Right kidney (tissue), 1 donor: ENCODE data around the gene CLCN1.
"Not testable (repeated sequence)": the region's sequence is repeated elsewhere in the genome, so short reads cannot be mapped to it uniquely, and the experiment has no call there.

Experiments used
- DNase-seq: peaks from one replicate; pipeline ENCODE4 v3.0.0-alpha.2; 2016

The CLCN1 gene

GRCh38 chr7:143387156-143387975 is 71.5 kb downstream of the CLCN1 start:
- no peak for DNase-seq

DNA sequence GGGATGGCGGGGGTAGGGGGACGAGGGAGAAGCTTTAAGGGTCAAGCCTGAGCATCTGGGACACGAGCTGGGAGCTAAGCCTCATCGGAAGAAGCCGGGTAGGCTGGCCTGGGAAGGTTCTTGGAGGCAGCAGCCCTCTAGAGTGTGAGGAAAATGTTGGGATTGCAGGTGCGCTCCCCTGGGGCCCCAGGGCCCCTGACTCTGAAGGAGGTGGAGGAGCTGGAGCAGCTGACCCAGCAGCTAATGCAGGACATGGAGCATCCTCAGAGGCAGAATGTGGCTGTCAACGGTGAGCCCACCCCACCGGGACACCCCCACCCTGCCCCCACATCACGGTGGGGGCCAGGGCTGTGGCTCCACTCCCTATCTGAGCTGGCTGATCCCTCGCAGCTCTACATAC is 72.1 kb downstream of the CLCN1 start:
- DNase-seq = no peak

DNA sequence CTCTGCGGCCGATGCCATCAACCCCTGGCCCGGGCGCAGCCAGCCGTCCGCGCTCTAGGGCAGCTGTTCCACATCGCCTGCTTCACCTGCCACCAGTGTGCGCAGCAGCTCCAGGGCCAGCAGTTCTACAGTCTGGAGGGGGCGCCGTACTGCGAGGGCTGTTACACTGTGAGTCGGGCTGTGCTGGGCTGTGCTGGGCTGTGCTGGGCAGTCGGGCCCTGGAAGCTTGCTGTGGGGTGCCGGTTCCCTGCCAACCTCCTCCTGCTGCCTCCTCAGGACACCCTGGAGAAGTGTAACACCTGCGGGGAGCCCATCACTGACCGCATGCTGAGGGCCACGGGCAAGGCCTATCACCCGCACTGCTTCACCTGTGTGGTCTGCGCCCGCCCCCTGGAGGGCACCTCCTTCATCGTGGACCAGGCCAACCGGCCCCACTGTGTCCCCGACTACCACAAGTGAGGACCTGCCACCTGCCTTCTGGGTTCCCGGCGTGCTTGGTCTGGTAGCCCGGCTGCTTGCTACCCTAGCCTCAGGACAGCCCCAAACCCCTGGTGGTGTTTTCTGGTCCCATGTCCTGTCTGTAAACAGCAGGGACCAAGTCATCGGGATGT is 72.7 kb downstream of the CLCN1 start:
- DNase-seq = no peak

DNA sequence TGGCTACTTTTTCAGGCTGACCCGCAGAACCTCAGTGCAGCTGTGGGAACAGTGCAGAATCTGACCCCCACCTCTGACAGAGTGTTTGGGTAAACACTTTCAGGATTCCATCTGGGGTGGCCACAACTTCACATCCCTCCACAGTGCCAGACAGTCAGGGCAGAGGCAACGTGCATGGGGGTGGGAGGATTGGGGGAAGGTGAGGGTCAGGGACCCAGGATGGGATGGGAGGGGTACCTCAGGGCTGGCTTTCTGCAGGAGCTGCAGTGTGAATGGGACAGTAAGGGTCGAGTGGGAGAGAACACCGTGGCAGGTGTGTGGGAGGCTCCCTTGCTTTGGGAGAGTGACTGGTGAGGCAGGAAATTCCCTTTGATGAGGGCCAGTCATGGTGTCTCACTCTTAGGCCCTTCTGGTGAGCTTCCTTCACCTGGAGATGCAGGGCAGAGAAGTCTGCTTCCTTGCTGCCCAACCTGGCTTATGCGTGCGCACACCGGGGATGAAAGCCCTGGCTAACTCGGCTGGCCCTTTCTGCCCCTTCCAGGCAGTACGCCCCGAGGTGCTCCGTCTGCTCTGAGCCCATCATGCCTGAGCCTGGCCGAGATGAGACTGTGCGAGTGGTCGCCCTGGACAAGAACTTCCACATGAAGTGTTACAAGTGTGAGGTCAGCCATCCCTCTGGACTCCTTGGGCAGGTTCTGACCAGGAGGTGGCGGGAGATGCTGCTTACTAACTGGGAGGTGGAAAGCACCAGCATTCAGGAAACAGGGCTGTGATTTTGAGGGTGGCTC is 73.6 kb downstream of the CLCN1 start:
- no peak for DNase-seq

DNA sequence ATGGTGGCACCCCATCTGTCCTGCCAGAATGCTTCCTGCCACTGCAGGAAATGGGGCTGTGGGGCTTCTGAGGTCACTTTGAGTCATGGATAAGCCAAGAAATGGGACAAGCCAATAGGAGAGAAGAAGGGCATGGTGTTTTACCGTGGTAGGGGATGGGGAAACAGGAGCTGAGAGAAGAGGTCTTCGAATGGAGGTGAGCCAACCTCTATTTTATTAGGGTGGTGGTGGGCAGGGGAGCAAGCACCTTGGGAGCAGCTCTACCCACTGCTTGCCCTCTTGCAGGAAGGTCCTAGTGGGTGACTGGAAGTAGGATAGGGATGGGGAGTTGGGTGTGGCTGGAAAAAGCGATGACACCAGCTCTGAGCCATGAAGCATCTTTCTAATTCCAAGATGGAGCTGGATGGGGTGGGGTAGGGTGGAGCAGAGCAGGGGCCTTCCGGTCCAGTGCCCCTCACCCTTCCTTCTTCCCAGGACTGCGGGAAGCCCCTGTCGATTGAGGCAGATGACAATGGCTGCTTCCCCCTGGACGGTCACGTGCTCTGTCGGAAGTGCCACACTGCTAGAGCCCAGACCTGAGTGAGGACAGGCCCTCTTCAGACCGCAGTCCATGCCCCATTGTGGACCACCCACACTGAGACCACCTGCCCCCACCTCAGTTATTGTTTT is 74.3 kb downstream of the CLCN1 start:
- no peak for DNase-seq

- no peak for DNase-seq
Measured at GRCh38 chr7:143390773-143391317, 74.9 kb downstream of the CLCN1 start.

DNA sequence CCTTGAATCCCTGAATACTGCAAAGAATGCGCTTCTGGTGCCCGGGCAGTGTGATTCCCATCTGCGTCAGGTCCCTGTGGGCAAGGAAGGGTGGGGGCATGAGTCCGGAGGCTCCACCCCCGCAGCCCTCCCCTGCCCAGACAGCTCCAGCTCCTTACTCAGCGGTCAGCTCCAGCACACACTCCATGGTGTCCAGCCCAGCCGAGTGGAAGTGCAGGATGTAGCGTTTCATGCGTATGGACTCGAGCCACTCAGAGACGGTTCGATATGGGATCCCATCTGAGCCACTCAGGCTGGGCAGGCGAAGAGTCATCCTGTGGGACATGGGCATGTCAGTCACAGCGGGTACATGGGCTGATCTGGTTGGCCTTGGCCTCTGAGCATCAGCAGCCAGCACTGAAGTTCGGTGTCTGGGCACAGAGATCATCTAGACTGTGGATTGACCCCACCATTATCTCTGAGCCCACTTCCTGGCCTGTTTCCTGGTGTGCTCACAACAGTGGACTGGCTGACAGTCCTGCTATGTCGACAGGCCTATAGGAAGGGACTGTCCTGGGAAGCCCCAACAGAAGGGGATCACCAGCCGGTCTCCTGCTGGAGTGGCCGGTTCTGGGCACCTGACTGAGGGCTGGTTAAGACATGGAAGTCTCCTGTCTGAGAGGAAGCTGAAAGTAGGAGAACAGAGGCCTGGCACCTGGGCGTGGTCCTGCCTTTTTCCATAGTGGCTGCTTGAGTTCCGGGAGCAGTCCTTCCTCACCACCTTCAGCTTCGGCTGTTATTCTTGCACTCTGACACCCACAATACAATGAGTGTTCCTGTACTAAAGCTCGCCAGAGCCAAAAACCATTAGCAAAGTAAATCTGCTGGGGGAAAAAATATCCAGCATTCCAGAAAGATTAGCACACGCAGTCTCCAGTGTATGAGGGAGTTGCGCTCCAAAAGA is 75.8 kb downstream of the CLCN1 start:
- no peak for DNase-seq

DNA sequence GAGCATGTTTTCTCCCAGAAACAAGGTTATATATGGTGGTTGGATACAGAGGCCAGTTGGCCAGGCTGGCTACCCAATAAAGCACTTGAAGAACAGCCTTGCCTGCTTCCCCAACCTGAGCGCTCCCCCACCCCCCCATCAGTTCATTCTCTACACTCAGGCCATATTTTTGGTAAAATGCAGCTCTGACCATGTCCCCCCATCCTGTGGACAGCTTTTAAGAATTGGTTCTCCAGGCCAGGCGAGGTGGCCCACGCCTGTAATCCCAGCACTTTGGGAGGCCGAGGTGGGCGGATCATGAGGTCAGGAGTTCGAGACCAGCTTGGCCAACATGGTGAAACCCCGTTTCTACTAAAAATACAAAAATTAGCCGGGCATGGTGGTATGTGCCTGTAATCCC is 76.5 kb downstream of the CLCN1 start:
- DNase-seq = not testable (repeated sequence)

- DNase-seq = no peak
Measured at GRCh38 chr7:143392875-143393266, 77.0 kb downstream of the CLCN1 start.

DNA sequence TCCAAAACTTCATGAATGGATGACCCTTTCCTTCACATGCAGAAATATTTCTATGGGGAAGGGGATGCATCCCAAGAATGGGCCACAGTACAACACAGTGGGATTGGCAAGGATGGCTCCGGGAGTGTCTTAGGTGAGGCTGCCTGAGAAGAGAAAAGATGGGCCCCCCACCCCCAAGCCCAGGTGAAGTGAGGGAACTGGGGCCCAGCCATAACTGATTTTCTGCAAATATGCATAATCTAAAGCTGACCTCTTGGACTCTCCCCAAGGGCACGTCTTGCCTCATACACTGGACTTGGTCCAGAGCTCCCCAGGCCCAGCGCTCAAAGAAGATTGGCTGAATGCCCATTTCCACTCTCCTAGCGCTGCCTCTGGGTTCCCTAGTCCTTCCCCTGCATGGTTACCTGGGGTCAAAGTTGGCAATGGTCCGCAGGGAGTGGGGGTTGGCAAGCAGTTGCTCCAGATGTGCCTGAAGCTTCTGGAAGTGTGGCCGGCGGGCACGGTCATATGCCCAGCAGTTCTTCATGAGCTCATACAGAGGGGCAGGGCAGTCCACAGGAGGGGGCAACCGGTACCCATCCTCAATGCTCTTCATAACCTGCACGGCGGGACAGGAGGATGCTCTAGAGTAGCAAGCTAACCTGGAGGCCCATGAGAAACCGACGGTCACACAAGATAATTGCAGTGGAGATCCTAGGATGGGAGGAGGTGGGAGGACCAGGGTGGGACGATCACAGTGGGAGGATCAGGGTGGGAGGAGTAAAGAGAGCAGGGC is 77.5 kb downstream of the CLCN1 start:
- DNase-seq = no peak

DNA sequence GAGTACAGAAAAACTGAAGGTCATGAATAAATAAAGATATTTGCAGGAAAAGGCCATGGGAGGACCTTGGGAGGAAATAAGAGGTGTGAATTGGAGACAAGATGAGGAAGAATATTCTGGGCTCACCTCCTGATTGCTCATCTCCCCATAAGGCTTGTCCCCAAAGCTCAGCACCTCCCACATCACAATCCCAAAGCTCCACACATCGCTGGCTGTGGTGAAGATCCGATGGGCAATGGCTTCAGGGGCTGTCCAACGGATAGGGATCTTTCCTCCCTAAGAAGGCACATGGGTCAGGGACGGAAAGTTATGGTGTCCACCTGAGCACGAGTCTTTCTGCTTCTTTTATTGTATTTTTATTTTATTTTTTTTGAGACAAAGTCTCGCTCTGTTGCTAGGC is 78.2 kb downstream of the CLCN1 start:
- DNase-seq = no peak

GRCh38 chr7:143394777-143395176 is 78.9 kb downstream of the CLCN1 start:
- no peak for DNase-seq

DNA sequence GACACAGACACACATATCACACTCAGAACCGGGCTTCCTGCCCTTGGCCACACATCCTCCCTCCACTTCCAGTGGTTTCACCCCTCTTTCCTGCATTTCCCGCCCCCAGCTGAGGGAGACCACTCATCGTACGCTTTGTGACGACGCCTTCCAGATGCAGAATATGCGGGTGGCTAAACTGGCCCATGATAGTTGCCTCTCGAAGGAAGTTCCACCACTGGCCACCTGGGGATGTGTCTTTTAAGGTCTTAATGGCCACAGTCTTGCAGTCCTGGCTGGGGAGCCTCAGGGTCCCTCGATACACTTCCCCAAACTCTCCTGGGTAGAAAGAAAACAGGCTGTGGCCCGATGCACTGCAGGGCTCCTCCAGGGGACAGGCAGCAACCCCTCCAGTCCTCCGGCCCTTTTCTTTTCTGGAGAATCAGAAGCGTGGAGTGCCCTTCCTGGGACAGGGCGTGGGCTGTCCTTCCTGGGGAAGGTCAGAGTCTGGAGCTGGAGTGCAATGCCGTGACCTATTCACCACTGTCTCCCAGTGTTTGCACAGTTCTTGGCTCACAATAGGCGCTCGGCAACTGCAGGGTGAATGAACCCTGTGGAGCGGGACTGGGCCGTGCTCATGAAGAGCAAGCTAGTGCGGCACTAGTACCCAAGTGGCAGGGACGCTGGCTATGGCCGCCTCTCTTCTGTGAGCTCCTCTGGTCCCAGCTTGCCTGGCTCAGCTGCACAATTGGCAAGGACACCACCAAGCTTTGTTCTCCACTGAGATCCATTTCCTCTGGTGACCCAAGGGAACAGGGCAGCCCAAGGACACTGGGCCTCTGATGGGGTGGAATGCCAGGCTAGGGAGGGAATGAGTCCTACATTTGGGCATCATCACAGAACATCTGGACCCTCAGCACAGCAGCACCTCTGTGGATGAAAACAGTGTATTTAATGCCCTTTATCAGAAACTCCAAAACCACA is 79.6 kb downstream of the CLCN1 start:
- no peak for DNase-seq

DNA sequence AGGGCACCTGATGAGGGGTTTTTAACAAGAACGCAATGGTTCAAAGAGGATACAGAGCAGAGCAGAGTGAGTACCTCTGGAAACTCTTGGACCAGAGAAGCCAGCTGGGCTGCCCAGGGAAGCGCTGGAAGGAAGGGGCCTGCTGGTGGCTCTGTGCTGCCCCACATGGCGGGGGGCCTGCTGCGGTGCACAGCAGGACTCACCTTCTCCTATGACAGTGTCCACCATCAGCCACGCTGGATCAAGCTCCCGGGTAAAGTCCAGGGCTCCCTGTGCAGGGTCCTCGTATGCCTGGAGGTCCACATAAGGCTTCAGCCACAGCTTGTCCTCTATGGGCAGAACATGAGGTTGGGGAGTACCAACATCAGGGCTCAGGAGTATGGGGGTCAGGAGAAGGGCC is 80.3 kb downstream of the CLCN1 start:
- no peak for DNase-seq

DNA sequence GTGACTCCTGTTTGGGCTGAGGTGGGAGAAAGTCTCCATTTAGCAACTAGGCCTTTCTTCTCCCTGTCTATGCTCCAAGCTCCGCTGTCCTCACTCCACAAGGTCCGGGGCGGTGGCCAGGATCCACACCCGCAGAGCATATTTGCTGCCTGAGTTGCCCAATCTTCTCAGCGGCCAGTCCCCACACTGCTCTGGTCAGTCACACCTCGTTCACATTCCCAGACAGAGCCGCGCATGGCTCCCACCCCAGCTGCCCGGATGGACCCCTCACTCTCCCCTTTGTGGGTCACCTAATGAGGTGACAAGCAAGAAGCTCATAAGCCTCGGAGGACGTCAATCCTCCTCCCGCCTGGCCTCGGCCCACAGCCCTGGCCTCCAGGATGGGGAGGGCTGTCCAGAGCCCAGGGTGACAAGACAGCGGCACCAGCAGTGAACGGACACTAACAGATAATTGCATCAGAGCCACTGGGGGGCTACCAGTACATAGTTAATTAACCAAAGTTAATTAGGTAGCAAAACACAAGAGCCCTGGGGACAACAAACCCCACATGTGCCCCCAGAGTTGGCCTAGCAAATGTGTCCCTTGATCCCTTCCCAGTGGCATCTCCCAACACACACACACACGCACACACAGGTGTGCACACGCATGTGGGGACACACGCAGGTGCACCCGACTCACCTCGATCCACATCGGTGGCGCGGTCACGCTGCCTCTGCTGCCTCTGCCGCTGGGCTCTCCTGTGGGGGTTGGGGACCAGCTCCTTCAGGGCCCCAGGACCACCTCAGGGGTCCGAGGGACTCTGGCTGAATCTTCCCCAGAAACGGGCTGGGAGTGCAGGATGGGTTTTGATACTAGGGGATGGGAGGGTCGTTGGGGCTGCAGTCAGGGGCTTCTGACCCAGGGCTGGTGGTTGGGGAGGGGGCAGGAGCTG is 81.0 kb downstream of the CLCN1 start:
- no peak for DNase-seq

GRCh38 chr7:143397710-143398530 is 82.0 kb downstream of the CLCN1 start:
- DNase-seq = no peak

DNA sequence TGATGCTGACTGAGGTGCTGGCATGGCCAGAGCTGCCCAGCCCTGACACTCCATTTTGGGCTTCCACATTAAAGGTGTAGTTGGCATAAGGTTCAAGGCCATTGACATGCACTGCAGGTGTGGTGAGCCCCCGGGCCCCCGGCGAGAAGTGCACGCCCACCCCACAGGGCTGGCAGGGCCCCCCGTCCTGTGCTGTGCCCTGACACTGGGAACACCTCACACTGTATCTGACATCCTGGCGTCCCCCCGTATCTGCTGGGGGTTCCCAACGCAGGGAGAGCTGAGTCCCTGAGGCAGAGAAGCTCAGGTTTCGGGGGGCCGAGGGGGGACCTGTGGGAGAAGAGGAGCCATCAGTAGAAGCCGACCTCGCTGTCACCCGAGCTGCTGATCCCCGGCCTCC is 82.7 kb downstream of the CLCN1 start:
- no peak for DNase-seq
